Lower leg skin (tissue), 4 donors: ENCODE data around the gene DUSP6. TPM values are rescaled to one million over a fixed set of nuclear protein-coding genes. Genes with fewer than 3 reads are reported as not detected.

Experiments
- DNase-seq, 2 donors: peaks; one replicate each; pipeline ENCODE4 v3.0.0-alpha.2; 2019; ENCODE audit warnings: low spot score in 2 of 2
- H3K4me3 ChIP-seq: fragments of 200-600 bp; sonication (generic); 2 replicates; pipeline ENCODE4 v1.5.1; 2017; ENCODE audit warnings: mild to moderate bottlenecking, low read depth; ENCODE audit not compliant: poor library complexity, severe bottlenecking
- CTCF ChIP-seq, 3 donors: fragments of 450-650 bp; IDR thresholded peaks; one replicate each; pipeline ENCODE4 v1.5.1; 2016; ENCODE audit warnings: antibody characterized with exemption in 3 of 3, mild to moderate bottlenecking in 3 of 3, moderate library complexity in 2 of 3
- POLR2A ChIP-seq, 2 donors: fragments of 450-650 bp; IDR thresholded peaks; one replicate each; pipeline ENCODE4 v1.6.1; 2016 to 2017; ENCODE audit warnings: antibody characterized with exemption in 2 of 2, mild to moderate bottlenecking in 1 of 2, moderate library complexity in 1 of 2
- WGBS, 2 donors: methylation state at CpG; one replicate each; pipeline ENCODE4 v1.1.5; 2018; 5-methylcytosine and 5-hydroxymethylcytosine counted together
- intact Hi-C: fragments of 100-400 bp; cut with DNase I; formaldehyde crosslinking; loops from one replicate; pipeline ENCODE4 v1.15.0; 2023; ENCODE audit warnings: low total_unique reads
- total RNA-seq, 4 donors: library from RNA; depleted of rRNA; stranded (reverse); fragments of >200 nt; gene quantifications; one replicate each; pipeline ENCODE4 v1.1.0, GENCODE V29; 2016

DUSP6 gene
- total RNA-seq, 4 donors from 2014 or later = 29.6 to 57.5 (median 41.9) TPM

GRCh38 chr12:89335452-89336244, 16.7 kb downstream of the DUSP6 start:
- no peak for DNase-seq
- no peak overlapping the region for H3K4me3 ChIP-seq
- intact Hi-C loops = no loop called here
- TF ChIP-seq POLR2A (IDR thresholded peaks at IDR 0.05) = no peak
- no peak for TF ChIP-seq CTCF (IDR thresholded peaks at IDR 0.05)
- 80 to 82% methylated on average over 5 of the region's 5 CpGs for WGBS, 2 donors

GRCh38 chr12:89334548-89335169, 17.6 kb downstream of the DUSP6 start:
- H3K4me3 ChIP-seq = no peak overlapping the region
- intact Hi-C loops = no loop called here
- TF ChIP-seq CTCF (IDR thresholded peaks at IDR 0.05) = no peak
- TF ChIP-seq POLR2A (IDR thresholded peaks at IDR 0.05) = no peak
- WGBS, 2 donors = 82 to 88% methylated on average over 5 of the region's 5 CpGs
- DNase-seq = no peak

GRCh38 chr12:89333564-89334252, 18.6 kb downstream of the DUSP6 start:
- DNase-seq = no peak
- TF ChIP-seq CTCF (IDR thresholded peaks at IDR 0.05) (no peak), POLR2A (IDR thresholded peaks at IDR 0.05) (no peak)
- WGBS, 2 donors = 72 to 79% methylated on average over 4 of the region's 4 CpGs
- H3K4me3 ChIP-seq = no peak overlapping the region
- intact Hi-C loops = no loop called here

GRCh38 chr12:89328151-89329030, 23.9 kb downstream of the DUSP6 start:
- TF ChIP-seq POLR2A (IDR thresholded peaks at IDR 0.05) (no peak), CTCF (IDR thresholded peaks at IDR 0.05) (no peak)
- DNase-seq = no peak
- H3K4me3 ChIP-seq = no peak overlapping the region
- intact Hi-C loops = no loop called here
- 75 to 80% methylated on average over 9 of the region's 9 CpGs for WGBS, 2 donors

GRCh38 chr12:89327486-89328094, 24.7 kb downstream of the DUSP6 start:
- WGBS, 2 donors = 73 to 79% methylated on average over 8 of the region's 8 CpGs
- intact Hi-C loops = no loop called here
- H3K4me3 ChIP-seq = no peak overlapping the region
- TF ChIP-seq CTCF (IDR thresholded peaks at IDR 0.05) (no peak), POLR2A (IDR thresholded peaks at IDR 0.05) (no peak)
- no peak for DNase-seq
